GM19328 (cell line): Measurements from ENCODE around the gene SORCS2.

Experiments
- ATAC-seq: cut with Tn5 transposase; IDR thresholded peaks from one replicate; pipeline ENCODE4 v1.9.1; 2021; ENCODE audit warnings: mild to moderate bottlenecking, moderate library complexity; ENCODE audit not compliant: unreplicated experiment

SORCS2 gene

GRCh38 chr4:7348946-7349900 is 156.9 kb downstream of the SORCS2 start:
- no peak for ATAC-seq

GRCh38 chr4:7350396-7350795 is 158.1 kb downstream of the SORCS2 start:
- no peak for ATAC-seq

- ATAC-seq, result no peak
Measured at GRCh38 chr4:7351014-7351413, 158.7 kb downstream of the SORCS2 start.

- no peak for ATAC-seq
Measured at GRCh38 chr4:7352486-7352885, 160.1 kb downstream of the SORCS2 start.

- ATAC-seq, result no peak
Measured at GRCh38 chr4:7353046-7353790, 160.9 kb downstream of the SORCS2 start.

- no peak for ATAC-seq
Measured at GRCh38 chr4:7353846-7354610, 161.7 kb downstream of the SORCS2 start.

- ATAC-seq, result no peak
Measured at GRCh38 chr4:7354927-7355326, 162.6 kb downstream of the SORCS2 start.

GRCh38 chr4:7355795-7356194 is 163.5 kb downstream of the SORCS2 start:
- no peak for ATAC-seq

GRCh38 chr4:7356667-7357310 is 164.5 kb downstream of the SORCS2 start:
- no peak for ATAC-seq

- ATAC-seq, result no peak
Measured at GRCh38 chr4:7357323-7357722, 165.0 kb downstream of the SORCS2 start.

GRCh38 chr4:7358100-7358735 is 165.9 kb downstream of the SORCS2 start:
- ATAC-seq, result no peak

GRCh38 chr4:7359400-7360062 is 167.2 kb downstream of the SORCS2 start:
- no peak for ATAC-seq

- no peak for ATAC-seq
Measured at GRCh38 chr4:7360806-7361205, 168.5 kb downstream of the SORCS2 start.

- ATAC-seq, result no peak
Measured at GRCh38 chr4:7361280-7361895, 169.1 kb downstream of the SORCS2 start.

- ATAC-seq, result no peak
Measured at GRCh38 chr4:7362341-7362740, 170.0 kb downstream of the SORCS2 start.

- no peak for ATAC-seq
Measured at GRCh38 chr4:7362862-7363430, 170.6 kb downstream of the SORCS2 start.

GRCh38 chr4:7364979-7365378 is 172.6 kb downstream of the SORCS2 start:
- ATAC-seq, result no peak

- no peak for ATAC-seq
Measured at GRCh38 chr4:7365462-7366179, 173.3 kb downstream of the SORCS2 start.
